Stimulated activated CD8-positive, alpha-beta memory T cell treated with anti-CD3 and anti-CD28 coated beads, Interleukin-12 subunit alpha, Interleukin-12 subunit beta, amount 100 ng/mL, for 4 hours (primary cell): ENCODE measurements around the gene MED15.
"Not testable (repeated sequence)": the region's sequence is repeated elsewhere in the genome, so short reads cannot be mapped to it uniquely, and the experiment has no call there.

ENCODE experiments used
- DNase-seq: peaks from one replicate; pipeline ENCODE4 v3.0.0-alpha.2; 2020; ENCODE audit warnings: low read depth

MED15 gene

DNA sequence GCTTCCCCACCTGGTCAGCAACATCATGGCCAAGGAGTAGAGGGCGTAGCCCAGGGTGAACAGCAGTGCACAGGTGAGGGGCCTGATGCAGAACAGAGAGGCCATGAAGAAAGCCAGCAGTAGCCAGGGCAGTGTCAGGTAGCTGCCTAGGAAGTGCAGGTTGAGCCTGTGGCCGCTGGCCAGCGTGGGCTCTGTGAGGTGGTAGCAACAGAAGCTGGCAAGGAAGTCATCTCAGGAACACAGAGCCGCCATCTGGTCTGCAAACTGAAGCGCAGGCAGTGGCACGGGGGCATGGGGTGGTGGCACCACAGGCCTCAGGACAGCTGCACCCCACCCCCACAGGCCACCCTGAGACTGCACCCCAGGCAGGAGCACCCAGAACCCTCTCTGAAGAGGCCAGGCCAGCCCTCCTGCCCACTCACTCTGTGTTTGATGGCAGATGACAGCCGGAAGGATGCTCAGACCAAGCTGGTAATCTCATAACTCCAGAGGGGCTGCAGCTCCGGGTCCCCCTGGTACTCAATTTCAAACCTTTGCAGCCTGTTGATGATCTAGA lies 95.3 kb downstream of the MED15 start:
- DNase-seq = no peak

DNA sequence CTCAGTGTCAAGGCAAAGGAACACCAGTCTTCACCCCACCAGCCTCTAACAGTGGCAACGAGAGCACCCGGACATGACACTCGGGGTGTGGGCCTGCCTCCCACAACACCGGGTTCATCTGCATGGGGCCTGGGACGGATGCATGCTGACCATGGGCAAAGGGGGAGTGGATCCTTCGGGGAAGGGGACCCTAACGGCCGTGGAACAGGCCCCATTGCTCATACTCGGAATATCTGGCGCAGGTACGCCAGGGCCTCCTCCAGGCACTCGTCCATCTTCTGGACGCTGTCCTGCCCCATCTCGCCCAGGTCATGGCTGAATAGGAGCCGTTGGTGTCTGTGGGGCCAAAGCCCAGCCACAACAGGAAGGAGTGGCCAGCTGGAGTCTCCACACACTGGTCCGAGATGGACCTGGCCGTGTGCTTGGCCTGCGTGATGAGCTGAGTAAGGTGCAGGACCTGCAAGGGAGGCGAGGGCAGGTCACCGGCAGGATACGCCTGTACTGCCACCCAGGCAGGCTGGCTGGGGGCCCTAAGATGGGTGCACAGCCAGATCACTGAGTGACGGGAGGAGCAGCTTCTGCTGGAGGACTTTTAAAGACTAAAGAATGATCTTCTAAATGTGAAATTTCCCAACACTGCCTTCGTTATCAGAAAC lies 96.8 kb downstream of the MED15 start:
- no peak for DNase-seq

DNA sequence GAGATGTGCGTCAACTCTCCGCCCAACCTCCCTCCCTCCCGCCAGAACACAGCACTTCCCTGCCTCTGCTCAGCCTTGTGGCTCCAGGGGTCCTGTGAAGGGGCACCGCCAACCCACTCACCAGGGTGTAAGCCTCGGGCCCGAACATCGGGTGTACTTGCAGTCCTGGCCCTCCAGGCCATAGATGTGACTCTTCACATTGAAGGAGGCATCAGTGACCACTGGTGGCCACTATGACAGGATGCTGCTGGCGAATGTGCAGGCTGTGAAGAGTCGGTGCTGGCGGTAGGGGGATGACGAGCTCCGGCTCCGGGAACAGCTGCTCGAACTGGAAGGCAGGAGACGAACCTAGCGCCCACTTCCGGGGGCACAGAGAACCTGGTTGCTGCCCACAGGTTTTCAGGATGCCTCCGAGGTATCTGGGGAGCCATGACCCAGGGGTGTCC lies 97.4 kb downstream of the MED15 start:
- no peak for DNase-seq

DNA sequence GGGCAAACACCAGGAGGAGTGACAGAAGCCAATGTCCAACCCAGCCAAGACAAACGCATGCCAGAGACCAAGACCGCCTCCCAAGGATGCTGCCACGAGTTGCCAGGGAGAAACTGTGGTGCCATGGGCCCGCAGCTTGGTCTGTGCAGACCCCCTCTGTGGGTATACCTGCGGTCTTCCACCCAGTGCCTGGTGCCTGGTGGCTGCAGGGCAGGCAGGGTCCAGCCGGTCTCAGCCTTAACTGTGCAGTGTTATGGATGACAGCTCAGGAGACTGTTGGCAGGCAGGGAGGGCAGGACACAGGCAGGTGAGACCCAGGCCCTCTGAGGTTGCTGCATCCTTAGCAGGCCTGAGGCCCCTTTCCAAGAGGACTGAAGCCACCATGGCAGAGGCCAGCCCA lies 97.9 kb downstream of the MED15 start:
- DNase-seq = no peak

DNA sequence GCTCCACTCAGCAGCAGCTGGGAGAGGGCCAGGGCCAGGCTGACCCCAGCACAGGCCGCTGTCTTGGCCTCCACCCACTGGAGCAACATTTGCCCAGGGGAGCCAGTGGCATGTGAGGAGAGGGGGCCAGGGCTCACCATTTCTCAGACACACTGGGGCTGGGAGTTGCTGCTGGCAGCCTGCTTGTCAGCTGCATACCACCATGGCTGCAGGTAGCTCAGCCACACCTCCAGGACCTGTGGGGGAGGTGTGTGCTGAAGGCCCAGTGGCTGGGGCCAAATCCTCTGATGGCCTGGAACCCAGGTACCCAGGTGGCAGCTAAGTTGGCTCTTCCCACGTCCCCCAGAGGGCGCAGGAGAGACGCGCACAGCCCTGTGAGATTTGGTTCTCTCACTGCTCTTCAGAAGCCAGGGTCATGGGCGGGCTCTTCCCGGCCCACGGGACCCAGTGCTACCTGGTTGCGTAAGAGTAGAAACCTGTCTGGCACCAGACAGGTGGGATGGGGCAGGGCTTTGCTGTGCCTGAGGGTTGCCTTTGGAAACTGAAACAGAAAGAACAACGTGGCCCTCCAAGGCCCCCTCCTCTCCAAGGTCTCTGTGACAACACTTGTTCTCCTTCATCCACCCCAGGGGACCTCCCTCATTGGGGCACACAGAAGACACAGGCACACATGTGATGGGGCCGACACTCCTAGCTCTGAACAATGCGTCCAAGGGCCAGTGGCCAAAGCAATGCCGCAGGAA lies 98.8 kb downstream of the MED15 start:
- DNase-seq = peak; percentile 39

DNA sequence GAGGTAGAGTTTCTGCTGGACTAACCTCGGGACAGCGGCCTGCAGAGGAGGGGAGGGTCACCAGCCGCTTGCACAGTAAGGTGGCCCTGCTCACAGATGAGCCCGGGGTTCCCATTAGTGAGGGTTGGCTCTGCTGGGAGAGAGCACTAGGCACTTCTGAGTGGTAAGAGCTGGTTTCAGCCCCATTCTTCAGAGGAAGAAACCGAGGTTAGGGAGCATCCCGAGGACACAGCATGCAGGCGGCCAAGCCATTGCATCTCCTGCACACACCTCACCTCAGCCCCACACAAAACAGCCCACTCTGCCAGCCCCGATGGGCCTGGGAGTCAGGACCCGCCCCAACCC lies 99.3 kb downstream of the MED15 start:
- no peak for DNase-seq

DNA sequence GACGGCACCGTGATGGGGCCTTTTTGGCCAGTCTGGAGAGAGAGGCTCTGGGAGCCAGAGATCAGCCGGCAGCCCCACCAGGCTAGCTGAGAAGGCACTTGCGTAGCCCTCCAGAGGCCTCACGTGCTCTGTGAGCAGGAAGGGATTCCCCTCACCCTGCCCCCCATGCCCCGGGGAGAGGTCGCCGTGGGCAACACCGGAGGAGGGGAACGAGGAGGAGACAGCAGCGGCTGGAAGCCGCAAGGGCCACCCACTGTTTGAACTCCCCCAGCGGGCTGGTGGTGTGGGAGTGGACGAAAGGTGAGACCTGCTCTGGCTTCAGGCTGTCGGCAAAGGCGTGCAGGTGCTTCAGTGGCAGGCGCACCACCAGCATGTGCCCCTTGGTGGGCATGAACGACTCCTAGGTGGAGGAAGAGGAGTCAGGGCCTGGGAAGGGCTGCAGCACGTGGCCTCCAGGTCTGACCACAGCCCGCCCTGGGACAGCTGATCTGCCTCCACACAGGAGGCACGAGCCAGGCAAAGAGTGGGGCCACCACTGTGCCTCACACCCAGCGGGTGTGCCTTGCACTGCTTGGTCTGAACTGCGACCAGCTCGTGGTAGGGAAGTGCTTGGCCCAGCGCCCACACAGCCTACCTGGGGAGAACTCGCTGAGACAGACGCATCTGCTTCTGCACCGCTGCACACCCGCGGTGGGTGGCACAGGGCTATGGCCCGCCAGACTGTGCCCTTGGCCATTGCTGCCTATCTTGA lies 99.9 kb downstream of the MED15 start:
- no peak for DNase-seq

DNA sequence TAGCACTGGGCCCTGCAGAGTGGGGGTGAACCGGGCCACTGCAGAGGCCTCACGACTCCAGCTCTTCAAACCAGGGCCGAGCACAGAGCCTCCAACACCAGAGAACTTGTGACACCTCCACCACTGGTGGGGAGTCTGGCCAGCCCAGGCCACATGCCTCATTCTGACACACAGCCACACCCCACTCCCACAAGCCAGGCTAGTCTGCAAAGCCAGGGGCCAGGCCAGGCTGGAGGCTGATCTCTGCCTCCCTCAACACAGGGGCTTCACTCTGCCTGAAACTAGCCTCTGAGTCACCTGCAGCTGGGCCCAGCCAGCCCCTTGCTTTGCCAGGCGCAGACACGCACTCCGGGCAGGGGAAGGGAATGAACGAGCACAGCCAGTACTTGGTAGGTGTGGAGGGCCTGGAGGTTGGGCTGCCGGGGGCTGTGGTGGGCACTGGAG lies 102.9 kb downstream of the MED15 start:
- DNase-seq = no peak

DNA sequence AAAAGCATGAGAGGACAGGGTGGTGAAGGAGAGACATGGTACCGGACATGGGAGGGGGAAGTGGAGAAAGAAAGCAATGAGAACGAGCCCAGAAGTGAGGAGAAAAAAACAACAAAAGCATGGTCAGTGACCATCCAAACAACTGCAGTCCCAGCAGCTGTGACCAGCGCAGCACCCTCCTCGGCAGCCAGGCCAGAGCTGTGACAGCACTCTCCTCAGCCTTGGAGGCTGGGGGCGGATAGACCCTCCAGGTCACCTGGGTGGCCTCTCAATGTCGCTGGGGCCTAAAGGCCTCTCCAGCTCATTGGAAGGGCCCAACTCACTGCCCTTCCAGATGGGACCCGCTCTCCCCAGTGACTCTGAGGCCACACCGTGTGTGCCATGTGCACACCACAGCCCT lies 103.3 kb downstream of the MED15 start:
- no peak for DNase-seq

DNA sequence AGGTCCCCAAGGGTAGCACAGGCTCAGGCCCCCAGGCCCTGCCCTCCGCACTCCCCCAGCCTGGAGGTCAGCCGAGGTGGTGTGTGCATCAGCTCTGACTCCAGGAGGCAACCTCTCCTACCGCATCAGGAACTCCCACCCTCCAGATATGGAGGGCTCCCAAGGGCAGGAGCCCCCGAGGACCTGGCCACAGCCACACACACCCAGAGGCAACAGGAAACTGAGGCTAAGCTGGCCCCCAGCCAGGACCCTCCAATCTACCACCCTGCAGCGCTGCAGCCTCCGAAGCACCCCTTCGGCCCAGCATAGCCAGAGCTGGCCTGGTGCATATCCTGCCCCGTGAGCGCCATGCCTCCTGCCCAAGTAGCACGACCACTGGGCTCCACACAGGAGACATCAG lies 104.0 kb downstream of the MED15 start:
- no peak for DNase-seq

DNA sequence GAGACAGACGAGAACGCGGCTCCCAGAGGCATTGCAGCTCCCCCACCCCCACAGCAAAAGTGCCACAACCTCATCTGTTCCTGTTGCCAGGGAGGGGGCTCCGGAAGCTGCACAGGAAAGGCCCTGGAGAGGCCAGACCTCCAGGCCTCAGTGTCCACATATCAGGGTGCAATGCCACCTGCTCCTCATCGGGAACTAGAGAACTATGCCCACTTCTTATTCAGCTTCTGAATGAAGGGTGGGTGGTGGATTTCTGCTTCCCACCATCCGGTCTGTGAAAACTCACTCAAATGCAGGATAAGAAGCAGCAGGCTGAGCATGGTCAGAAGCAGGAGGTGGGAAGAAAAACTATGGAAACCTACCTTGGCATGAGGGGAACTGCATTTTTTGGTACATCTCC lies 105.9 kb downstream of the MED15 start:
- DNase-seq = no peak

DNA sequence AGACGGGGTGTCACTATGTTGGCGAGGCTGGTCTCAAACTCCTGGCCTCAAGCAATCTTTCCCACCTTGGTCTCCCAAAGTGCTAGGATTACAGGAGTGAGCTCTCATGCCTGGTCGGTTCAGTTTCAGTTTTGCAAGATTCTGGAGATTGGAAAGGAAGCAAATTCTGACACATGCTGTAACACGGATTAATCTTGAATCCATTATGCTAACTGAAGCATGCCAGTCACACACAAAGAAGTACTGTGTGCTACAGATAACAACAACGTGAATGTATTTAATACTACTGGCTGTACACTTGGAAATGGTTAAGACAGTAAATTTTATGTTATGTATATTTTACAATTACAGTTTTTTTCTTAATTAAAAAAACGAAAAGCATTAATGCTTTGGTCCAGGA lies 107.6 kb downstream of the MED15 start:
- DNase-seq = no peak

DNA sequence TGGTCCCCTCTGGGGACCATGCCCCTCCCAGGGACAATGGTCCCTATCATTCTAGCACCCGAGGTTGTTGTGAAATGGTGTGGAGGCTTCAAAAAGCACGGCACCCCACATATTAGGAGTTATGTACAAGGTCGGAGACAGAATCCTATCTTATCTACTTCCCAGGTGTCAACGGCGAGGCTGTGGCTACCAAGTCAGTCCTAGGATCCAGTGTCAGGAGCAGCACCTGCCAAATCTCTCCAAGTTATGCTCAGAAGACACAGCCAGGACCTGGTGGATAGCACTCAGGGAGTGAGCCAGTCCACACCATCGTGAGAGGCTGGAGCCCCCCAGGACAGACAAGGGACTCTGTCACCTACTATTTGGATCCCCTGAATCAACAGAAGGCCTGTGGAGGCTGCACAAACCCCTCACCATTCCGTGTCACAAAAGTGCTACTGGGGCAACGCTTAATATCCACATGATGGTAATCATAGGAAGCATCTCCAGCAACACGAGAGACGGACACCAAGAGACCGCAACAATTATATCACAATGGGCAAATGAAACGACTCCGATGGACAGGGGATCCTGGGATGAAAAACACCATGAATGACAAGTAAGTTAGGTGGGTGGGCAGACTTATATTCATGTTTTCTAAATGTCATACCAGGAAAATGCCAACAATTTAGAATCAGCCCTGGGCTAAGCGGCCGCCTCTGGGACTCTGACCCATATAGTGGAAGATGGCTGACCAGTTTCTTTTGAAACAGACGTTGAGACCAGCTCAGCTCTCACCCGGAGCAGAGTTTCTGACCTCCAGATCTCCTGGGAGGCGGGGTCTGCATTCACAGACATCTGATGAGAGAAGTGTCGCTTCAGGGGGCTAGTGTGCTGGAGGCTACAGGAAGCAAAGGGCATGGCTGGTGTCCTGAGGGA lies 108.4 kb downstream of the MED15 start:
- no peak for DNase-seq

DNA sequence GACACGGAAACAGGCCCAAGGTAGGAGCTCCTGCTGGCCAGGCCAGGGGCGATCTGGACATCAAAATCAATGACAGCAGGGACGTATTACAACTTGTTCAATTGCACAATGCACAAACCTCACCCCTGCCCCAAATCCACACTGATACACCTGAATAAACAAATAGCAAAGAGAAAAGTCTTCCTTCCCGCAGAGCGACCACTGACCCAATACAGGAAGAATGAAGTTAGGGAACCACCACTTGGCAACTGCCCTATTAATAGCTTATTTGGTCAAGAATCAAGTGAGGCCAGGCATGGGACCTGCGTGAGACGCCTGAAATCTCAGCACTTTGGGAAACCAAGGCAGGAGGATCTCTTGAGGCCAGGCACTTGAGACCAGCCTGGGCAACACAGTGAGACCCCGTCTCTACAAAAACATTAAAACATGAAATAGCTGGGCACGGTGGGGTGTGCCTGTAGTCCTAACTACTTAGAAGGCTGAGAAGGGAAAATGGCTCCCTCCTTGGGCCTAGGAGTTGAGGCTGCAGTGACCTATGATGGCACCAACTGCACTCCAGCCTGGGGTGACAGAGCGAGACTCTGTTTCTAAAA lies 109.1 kb downstream of the MED15 start:
- no peak for DNase-seq

DNA sequence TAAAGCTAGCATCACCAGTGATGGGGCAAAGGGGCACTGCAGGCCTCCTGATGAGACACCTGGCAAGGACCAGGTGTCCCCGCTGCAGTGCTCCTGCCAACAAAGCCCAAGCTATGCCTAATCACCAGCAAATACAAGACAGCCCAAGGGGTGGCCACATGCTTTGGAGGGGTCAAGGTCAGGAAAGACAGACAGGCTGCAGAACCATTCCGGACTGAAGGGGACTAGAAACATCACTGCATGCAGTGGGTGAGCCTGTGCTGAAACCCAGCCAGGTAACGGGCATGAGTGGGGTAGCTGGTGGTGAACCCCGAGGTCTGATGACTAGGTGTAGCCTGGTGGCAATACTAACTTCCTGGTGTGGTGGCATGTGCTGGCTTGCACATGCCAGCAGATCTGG lies 111.1 kb downstream of the MED15 start:
- no peak for DNase-seq

DNA sequence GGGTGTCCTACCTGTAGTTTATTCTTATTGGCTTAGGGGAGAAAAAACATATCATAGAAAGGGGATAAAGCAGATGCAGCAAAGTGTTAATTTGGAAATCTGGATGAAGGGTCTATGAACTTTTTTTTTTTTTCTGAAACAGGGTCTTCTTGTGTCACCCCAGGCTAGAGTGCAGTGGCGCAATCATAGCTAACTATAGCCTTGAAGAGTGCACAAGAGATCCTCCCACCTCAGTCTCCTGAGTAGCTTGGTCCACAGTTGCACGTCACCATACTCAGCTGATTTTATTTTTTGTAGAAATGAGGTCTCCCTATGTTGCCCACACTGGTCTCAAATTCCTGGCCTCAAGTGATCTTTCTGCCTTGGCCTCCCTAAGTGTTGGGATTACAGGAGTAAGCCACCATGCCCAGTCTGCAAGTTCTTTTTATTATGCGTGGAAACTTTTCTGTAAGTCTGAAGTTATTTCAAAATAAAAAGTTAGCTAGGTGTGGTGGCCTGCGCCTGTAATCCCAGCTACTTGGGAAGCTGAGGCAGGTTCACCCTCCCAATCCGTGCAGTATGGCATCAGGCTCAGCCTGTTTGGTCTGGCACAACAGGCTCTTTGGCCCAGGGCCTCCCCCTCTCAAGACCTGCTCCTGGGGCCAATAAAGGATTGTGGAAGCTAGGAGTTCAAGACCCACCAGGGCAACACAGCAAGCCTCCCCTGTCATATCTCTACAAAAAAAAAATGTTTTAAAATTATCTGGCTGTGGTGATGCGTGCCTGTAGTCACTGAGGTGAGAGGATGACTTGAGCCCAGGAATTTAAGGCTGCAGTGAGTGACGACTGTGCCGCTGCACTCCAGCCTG lies 111.9 kb downstream of the MED15 start:
- no peak for DNase-seq

DNA sequence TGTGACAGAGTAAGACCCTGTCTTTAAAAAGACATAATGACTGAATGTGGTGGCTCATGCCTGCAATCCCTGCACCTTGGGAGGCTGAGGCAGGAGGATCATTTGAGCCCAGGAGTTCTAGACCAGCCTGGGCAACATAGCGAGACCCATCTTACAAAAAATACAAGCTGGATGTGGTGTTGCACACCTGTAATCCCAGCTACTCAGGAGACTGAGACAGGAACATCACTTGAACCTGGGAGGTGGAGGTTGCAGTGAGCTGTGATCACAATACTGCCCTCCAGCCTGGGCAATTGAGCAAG lies 112.4 kb downstream of the MED15 start:
- DNase-seq = not testable (repeated sequence)

DNA sequence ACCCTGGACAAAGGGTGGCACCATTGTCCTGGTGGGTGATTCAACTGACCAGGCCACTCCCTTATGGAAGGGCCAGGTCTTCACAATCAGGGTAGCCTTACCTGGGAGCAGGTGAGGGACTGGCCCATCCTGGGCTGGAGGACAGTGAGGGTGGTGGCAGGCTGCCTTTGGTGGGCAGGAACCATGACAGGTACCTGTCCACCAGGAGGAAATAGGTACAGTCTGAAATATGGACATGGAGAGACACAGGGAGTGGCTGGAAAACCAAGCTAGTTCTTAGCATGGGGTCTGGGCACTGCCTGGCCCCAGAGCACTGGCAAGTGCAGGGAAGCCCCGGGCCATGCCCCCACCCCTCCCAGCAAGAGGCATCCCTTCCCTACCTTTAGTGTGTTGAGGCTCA lies 113.8 kb downstream of the MED15 start:
- DNase-seq = no peak

DNA sequence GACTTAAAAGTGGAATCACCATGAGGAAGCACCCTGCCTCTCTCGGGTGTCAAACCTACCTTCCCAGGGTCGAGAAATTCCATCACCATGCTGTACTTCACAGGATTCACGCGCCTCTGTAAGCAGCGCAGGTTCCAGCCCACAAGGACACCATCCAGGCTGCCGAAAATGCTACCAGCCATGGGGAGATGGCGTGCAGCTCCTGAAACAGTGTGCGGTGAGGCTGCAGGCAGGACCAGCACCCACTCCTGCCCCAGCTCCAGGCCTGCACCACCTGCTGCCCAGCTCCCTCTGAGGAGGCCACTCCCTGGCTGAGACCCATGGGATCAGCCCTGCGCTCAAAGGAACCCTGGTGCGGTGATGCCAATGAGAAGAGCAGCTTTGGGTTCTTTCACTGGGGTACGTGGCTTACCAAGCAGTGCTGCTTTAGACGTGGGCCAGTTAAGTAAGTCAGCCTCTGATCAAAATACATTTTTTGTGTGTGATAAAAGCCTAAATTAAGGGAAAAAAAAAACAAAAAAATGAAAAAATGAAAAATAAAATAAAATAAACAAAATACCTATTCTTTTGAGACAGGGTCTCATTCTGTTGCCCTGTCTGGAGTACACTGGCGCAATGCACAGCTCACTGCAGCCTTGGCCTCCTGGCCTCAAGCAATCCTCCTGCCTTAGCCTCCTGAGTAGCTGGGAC lies 115.4 kb downstream of the MED15 start:
- DNase-seq = no peak

DNA sequence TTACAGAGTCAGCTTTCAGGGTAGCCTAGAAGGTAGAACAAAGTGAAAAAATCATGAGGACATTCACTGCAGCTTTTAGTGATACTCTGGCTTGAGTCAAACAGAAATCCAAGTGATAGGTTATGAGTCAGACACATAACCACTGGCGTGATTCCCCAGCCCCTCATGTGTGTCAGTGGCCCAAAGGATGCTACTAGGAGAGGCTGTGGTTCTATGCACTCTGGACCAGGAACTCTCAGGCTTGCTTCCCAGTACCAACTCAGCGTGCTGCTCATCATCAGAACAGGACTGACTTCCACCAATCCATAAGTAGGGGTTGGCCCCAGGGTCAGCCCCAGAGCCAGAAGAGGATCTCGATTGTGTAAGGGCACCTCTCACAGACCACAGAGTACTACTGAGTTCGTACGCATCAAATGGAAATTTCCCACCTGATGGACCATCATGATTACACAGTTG lies 116.8 kb downstream of the MED15 start:
- DNase-seq = no peak
